SU-DHL-6 (cell line): ENCODE data around the gene PIK3C2G.

ENCODE experiments used
- CTCF ChIP-seq: fragments of 200-600 bp; sonication (generic); IDR thresholded peaks from one replicate; pipeline ENCODE4 v1.5.1; 2017; ENCODE audit warnings: antibody characterized with exemption, mild to moderate bottlenecking, low read length, moderate library complexity; ENCODE audit not compliant: insufficient read depth, poor library complexity, severe bottlenecking
- EZH2phosphoT487 ChIP-seq: fragments of 200-600 bp; sonication (generic), shearing (Covaris generic); conservative IDR thresholded peaks from 2 replicates; pipeline ENCODE4 v1.6.1; 2018; ENCODE audit warnings: mild to moderate bottlenecking, antibody characterized with exemption, low read length, moderate library complexity, mixed read lengths

GRCh38 chr12:18479256-18479655 lies 217.9 kb downstream of the PIK3C2G start:
- TF ChIP-seq CTCF (no peak), EZH2phosphoT487 (no peak)
